Measurements from ENCODE around the gene FPR2.
"Not testable (repeated sequence)": the region's sequence is repeated elsewhere in the genome, so short reads cannot be mapped to it uniquely, and the experiment has no call there.

Gene FPR2

GRCh38 chr19:51739466-51740213 is 21.3 kb upstream of the FPR2 start:
- DNase-seq (ENCODE audit: low spot score), result no peak

- DNase-seq (ENCODE audit: low spot score), result no peak
These were observed 20.6 kb upstream of the FPR2 start for GRCh38 chr19:51740356-51740755.

GRCh38 chr19:51742789-51743188 is 18.2 kb upstream of the FPR2 start:
- DNase-seq (ENCODE audit: low spot score), result no peak

- DNase-seq (ENCODE audit: low spot score), result no peak
These were observed 17.6 kb upstream of the FPR2 start for GRCh38 chr19:51743405-51743804.

- no peak for DNase-seq (ENCODE audit: low spot score)
These were observed 14.2 kb upstream of the FPR2 start for GRCh38 chr19:51746731-51747130.

- no peak for DNase-seq (ENCODE audit: low spot score)
These were observed 11.0 kb upstream of the FPR2 start for GRCh38 chr19:51749979-51750378.

GRCh38 chr19:51750400-51751094 is 10.4 kb upstream of the FPR2 start:
- no peak for DNase-seq (ENCODE audit: low spot score)

- no peak for DNase-seq (ENCODE audit: low spot score)
These were observed 9.3 kb upstream of the FPR2 start, which contains the start of gene FPR1 for GRCh38 chr19:51751655-51752054. Gene FPR1 (minus strand): TSS chr19:51751878. CDS start chr19:51746994, 4,884 bp downstream.

GRCh38 chr19:51754109-51754508 is 6.9 kb upstream of the FPR2 start:
- DNase-seq (ENCODE audit: low spot score), result no peak

- no peak for DNase-seq (ENCODE audit: low spot score)
These were observed 6.2 kb upstream of the FPR2 start for GRCh38 chr19:51754770-51755169.

- DNase-seq (ENCODE audit: low spot score), result no peak
These were observed 5.4 kb upstream of the FPR2 start for GRCh38 chr19:51755571-51755970.

GRCh38 chr19:51761696-51762095 is 716 bp downstream of the FPR2 start:
- no peak for DNase-seq (ENCODE audit: low spot score)

- no peak for DNase-seq (ENCODE audit: low spot score)
These were observed 4.1 kb downstream of the FPR2 start for GRCh38 chr19:51765086-51765485.

- no peak for DNase-seq (ENCODE audit: low spot score)
These were observed 5.5 kb downstream of the FPR2 start for GRCh38 chr19:51766461-51766860.

- DNase-seq (ENCODE audit: low spot score), result no peak
These were observed 10.6 kb downstream of the FPR2 start for GRCh38 chr19:51771376-51772130.

- no peak for DNase-seq (ENCODE audit: low spot score)
These were observed 12.0 kb downstream of the FPR2 start for GRCh38 chr19:51772977-51773376.

- not testable (repeated sequence) for DNase-seq (ENCODE audit: low spot score)
These were observed 15.6 kb downstream of the FPR2 start for GRCh38 chr19:51776561-51776960.

- peak; percentile 38 for DNase-seq (ENCODE audit: low spot score)
These were observed 16.8 kb downstream of the FPR2 start for GRCh38 chr19:51777570-51778462.

GRCh38 chr19:51779181-51779580 is 18.2 kb downstream of the FPR2 start:
- no peak for DNase-seq (ENCODE audit: low spot score)

- DNase-seq (ENCODE audit: low spot score), result no peak
These were observed 18.7 kb downstream of the FPR2 start for GRCh38 chr19:51779703-51780102.

GRCh38 chr19:51780270-51780669 is 19.3 kb downstream of the FPR2 start:
- no peak for DNase-seq (ENCODE audit: low spot score)

- DNase-seq (ENCODE audit: low spot score), result no peak
These were observed 21.0 kb downstream of the FPR2 start for GRCh38 chr19:51781999-51782398.

Measured in hematopoietic multipotent progenitor cell treated with erythropoietin and hydrocortisone succinate and interleukin-3 and kit ligand, for 17 days (in vitro differentiated cells).